Smooth muscle cell (in vitro differentiated cells): Measurements from ENCODE around the gene FOXE3. TPM values are rescaled to one million over a fixed set of nuclear protein-coding genes. Genes with fewer than 3 reads are reported as not detected.

ENCODE experiments used
- DNase-seq: peaks from one replicate; lab custom pipeline; 2025; ENCODE audit not compliant: unreplicated experiment; lab: John Stamatoyannopoulos, UW
- H2AFZ ChIP-seq: fragments of 200-600 bp; sonication (generic); 2 replicates; pipeline ENCODE4 v1.6.0; 2016; ENCODE audit warnings: antibody characterized with exemption, low read depth, mild to moderate bottlenecking
- H3F3A ChIP-seq: fragments of 200-600 bp; sonication (generic); 2 replicates; pipeline ENCODE4 v1.6.0; 2017; ENCODE audit warnings: antibody characterized with exemption, low read depth
- H3K27ac ChIP-seq: fragments of 200-600 bp; sonication (generic); 2 replicates; pipeline ENCODE4 v1.5.1; 2016; ENCODE audit warnings: low read depth, mild to moderate bottlenecking
- H3K27me3 ChIP-seq: fragments of 200-600 bp; sonication (generic); 2 replicates; pipeline ENCODE4 v1.6.1; 2016; ENCODE audit warnings: low read depth, mild to moderate bottlenecking
- H3K36me3 ChIP-seq: fragments of 200-600 bp; sonication (generic); 2 replicates; pipeline ENCODE4 v1.5.1; 2016; ENCODE audit warnings: low read depth
- H3K4me1 ChIP-seq: fragments of 200-600 bp; sonication (generic); 2 replicates; pipeline ENCODE4 v1.5.1; 2016; ENCODE audit warnings: low read depth
- H3K4me2 ChIP-seq: fragments of 200-600 bp; sonication (generic); 2 replicates; pipeline ENCODE4 v1.6.0; 2016; ENCODE audit warnings: mild to moderate bottlenecking
- H3K4me3 ChIP-seq: fragments of 200-600 bp; sonication (generic); 2 replicates; pipeline ENCODE4 v1.5.1; 2016; ENCODE audit warnings: mild to moderate bottlenecking
- H3K79me2 ChIP-seq: fragments of 200-600 bp; sonication (generic); 2 replicates; pipeline ENCODE4 v1.6.0; 2016; ENCODE audit warnings: low read depth, mild to moderate bottlenecking
- H3K9ac ChIP-seq: fragments of 200-600 bp; sonication (generic); 2 replicates; pipeline ENCODE4 v1.6.0; 2016; ENCODE audit warnings: low read depth
- H3K9me3 ChIP-seq: fragments of 200-600 bp; sonication (generic); replicated peaks from 2 replicates; pipeline ENCODE4 v1.5.1; 2016; ENCODE audit warnings: low read depth
- H4K20me1 ChIP-seq: fragments of 200-600 bp; sonication (generic); 2 replicates; pipeline ENCODE4 v1.6.0; 2016; ENCODE audit warnings: low read depth
- WGBS: methylation state at CpG from one replicate; pipeline ENCODE4 v1.1.7; 2016; ENCODE audit warnings: low lambda C conversion rate; 5-methylcytosine and 5-hydroxymethylcytosine counted together
- polyA plus RNA-seq: library from polyadenylated mRNA; unstranded; fragments of >200 nt; fragmentation: Nextera tagmentation; extraction: Ambion mirVana; gene quantifications from 2 replicates; pipeline ENCODE4 v1.2.1, GENCODE V29; 2016
- total RNA-seq: library from RNA; depleted of rRNA; stranded (reverse); fragments of >200 nt; gene quantifications from 2 replicates; pipeline ENCODE4 v1.2.3, GENCODE V29; 2014
- TF ChIP-seq, protein P1 (sequence below): fragments of 200-600 bp; sonication (generic); IDR thresholded peaks from 2 replicates; pipeline ENCODE4 v1.5.1; 2017; ENCODE audit warnings: borderline replicate concordance, mild to moderate bottlenecking, antibody characterized with exemption; ENCODE audit not compliant: insufficient read depth, poor library complexity, severe bottlenecking

FOXE3 gene
- total and polyA plus RNA-seq, 2 experiments from 2014 or later, result not detected

DNA sequence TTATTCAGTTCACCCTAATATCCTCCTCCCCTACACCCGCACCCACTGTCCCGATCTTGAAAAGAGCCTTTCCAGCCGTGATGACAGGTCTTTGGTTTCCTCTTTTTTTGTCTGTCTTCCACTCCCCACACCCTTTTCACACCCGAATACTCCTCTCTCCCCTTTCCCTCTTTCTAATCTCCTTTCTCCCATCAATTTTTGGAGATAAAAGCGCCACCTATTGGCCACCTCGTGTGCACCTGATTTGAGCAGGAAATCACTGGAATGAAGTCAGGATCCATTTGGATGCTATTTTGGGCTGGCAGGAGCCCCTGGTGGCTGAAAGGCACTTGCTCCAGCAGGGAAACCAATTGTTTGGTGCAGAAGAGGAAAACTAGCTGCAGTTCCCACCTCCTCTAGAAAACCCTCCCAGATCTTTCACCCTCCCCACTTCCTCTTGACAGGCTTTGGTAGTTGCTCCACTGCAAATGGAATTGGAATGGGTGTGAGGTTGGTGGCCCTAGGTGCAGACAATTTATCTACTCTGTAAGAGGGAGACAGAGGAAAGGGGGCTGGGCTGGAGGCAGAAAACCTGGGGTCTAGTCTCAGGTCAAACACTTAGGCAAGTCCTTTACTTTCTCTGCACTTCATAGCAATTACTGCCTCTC is 8.4 kb downstream of the FOXE3 start:
- Histone ChIP-seq H3K79me2 (no peaks in the 10 kb centered on the region), H2AFZ (no peak overlapping the region), H3K27me3 (peaks cover 100% of the 10 kb centered on the region), H3F3A (no peaks in the 10 kb centered on the region), H3K4me3 (no peak overlapping the region), H4K20me1 (no peaks in the 10 kb centered on the region), H3K27ac (no peak overlapping the region), H3K9ac (no peak overlapping the region), H3K36me3 (no peaks in the 10 kb centered on the region), H3K4me1 (no peaks in the 10 kb centered on the region), H3K9me3 (no peaks in the 10 kb centered on the region), H3K4me2 (no peak overlapping the region)
- TF ChIP-seq, protein P1, sequence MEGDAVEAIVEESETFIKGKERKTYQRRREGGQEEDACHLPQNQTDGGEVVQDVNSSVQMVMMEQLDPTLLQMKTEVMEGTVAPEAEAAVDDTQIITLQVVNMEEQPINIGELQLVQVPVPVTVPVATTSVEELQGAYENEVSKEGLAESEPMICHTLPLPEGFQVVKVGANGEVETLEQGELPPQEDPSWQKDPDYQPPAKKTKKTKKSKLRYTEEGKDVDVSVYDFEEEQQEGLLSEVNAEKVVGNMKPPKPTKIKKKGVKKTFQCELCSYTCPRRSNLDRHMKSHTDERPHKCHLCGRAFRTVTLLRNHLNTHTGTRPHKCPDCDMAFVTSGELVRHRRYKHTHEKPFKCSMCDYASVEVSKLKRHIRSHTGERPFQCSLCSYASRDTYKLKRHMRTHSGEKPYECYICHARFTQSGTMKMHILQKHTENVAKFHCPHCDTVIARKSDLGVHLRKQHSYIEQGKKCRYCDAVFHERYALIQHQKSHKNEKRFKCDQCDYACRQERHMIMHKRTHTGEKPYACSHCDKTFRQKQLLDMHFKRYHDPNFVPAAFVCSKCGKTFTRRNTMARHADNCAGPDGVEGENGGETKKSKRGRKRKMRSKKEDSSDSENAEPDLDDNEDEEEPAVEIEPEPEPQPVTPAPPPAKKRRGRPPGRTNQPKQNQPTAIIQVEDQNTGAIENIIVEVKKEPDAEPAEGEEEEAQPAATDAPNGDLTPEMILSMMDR, result peak; percentile 70
- 12% methylated on average over 6 of the region's 6 CpGs for WGBS
- DNase-seq, result no peak

DNA sequence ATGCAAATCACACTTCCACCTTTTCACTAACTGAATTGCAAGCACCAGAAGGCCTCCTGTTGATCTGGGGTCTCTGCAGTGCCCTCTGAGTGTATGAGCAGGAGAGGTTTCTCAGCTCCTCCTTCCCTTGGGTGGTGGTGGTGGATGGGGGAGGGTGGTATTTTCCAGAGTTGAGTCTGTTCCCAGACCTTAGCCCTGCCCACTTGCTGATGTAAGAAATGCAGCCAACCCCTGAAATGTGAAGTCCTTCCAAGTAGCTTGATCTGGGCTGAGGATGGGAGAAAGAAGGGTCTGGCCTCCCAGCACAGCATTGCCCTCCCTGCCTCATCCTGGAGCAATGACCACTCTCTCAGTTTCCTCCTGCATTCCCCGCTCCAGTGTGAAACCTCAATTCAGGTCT is 15.4 kb downstream of the FOXE3 start:
- H3K9me3 ChIP-seq, result no peaks in the 10 kb centered on the region
- TF ChIP-seq, protein P1, result no peak
- H3K4me3 ChIP-seq, result no peak overlapping the region
- H3K9ac ChIP-seq, result no peak overlapping the region
- no peak overlapping the region for H2AFZ ChIP-seq
- no peak overlapping the region for H3K27ac ChIP-seq
- no peaks in the 10 kb centered on the region for H3F3A ChIP-seq
- 84% methylated on average over 1 of the region's 1 CpG for WGBS
- no peaks in the 10 kb centered on the region for H3K36me3 ChIP-seq
- H4K20me1 ChIP-seq, result peaks cover 4% of the 10 kb centered on the region
- no peak for DNase-seq
- H3K4me1 ChIP-seq, result peaks cover 9% of the 10 kb centered on the region
- H3K79me2 ChIP-seq, result no peaks in the 10 kb centered on the region
- peaks cover 98% of the 10 kb centered on the region for H3K27me3 ChIP-seq
- H3K4me2 ChIP-seq, result no peak overlapping the region

DNA sequence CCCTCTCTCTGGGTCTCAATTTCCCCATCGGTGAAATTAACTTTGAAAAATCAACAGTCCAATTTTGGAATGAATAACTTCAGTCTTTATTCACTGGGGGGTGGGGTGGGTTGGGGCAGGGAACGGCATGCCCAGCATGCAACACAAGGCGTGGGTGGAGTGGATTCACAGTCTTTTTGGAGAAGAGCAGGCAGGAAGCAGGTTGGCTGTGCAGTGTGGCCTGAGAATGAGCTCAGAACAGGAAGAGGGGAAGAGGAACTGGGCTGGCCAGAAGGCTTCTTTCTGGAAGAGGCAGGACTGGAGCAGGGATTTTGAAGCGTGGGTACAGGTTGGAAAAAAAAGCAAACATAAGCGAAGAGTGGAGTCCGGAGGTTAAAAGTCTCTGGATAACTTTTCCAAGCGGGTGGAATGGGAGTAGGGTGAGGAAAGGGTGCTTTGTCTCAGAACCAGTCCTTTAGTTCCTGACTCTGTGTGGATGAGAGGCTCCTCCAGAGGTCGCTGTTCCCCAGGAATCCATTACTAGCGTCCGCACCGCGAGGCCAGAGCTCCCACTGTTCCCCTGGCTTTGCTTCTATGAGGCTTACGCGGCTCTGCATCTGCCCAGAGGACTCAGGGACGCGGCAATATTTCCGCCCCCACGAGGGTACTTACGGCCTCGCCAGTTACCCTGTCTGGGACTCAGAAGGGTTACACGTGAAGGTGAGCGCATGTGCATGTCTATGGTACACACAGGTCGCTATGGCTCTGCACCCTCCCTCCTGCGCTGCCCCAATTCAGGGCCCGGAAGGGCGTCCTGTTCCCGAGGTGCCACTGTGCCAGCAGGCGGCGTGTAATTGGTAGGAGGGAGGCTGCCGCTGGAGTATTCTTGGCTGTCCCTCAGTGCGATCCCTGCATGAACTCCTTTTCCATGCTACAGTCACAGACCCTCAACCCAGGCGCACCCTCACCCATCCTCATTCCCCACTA is 16.3 kb downstream of the FOXE3 start:
- Histone ChIP-seq H3F3A (no peaks in the 10 kb centered on the region), H4K20me1 (peaks cover 4% of the 10 kb centered on the region), H3K9me3 (no peaks in the 10 kb centered on the region), H3K27ac (no peak overlapping the region), H3K36me3 (no peaks in the 10 kb centered on the region), H2AFZ (no peak overlapping the region), H3K79me2 (no peaks in the 10 kb centered on the region), H3K4me3 (no peak overlapping the region), H3K4me2 (peak overlapping the region; percentile 64), H3K9ac (no peak overlapping the region), H3K27me3 (peaks cover 98% of the 10 kb centered on the region), H3K4me1 (peaks cover 15% of the 10 kb centered on the region)
- TF ChIP-seq, protein P1, result peak; percentile 71
- 9% methylated on average over 32 of the region's 32 CpGs for WGBS
- DNase-seq, result peak; percentile 35
